Measurements from ENCODE around the gene UBE3B.

The UBE3B gene

DNA sequence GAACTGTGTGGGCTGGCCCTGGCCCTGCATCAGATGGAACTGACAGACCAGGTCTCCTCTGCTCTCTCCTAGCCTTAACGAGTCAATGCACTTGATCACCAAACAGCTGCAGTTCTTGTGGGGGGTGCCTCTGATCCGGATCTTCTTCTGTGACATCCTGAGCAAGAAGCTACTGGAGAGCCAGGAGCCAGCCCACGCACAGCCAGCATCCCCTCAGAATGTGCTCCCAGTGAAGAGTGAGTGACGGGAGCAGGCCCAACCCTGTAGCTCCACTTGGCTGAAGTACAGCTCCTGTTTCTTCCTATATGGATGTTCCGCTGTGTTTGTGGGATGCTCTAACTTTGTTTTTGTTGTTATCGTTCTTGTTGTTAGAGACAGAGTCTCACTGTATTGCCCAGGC, 23.9 kb downstream of the UBE3B start:
- Histone ChIP-seq H3K9me3 (no peaks in the 10 kb centered on the region), H3K27me3 (no peaks in the 10 kb centered on the region), H3K4me1 (ENCODE audit: control insufficient read depth in 1 of 2, insufficient read depth in 1 of 2, low read depth in 1 of 2, low read length in 1 of 2) (no peaks in the 10 kb centered on the region), H3K4me3 (ENCODE audit: low read depth in 1 of 2, low read length in 1 of 2) (no peak overlapping the region), H3K27ac (no peak overlapping the region), H3K36me3 (peaks cover 92% of the 10 kb centered on the region)
- TF ChIP-seq, protein P1, sequence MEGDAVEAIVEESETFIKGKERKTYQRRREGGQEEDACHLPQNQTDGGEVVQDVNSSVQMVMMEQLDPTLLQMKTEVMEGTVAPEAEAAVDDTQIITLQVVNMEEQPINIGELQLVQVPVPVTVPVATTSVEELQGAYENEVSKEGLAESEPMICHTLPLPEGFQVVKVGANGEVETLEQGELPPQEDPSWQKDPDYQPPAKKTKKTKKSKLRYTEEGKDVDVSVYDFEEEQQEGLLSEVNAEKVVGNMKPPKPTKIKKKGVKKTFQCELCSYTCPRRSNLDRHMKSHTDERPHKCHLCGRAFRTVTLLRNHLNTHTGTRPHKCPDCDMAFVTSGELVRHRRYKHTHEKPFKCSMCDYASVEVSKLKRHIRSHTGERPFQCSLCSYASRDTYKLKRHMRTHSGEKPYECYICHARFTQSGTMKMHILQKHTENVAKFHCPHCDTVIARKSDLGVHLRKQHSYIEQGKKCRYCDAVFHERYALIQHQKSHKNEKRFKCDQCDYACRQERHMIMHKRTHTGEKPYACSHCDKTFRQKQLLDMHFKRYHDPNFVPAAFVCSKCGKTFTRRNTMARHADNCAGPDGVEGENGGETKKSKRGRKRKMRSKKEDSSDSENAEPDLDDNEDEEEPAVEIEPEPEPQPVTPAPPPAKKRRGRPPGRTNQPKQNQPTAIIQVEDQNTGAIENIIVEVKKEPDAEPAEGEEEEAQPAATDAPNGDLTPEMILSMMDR (IDR thresholded peaks at IDR 0.05): no peak

DNA sequence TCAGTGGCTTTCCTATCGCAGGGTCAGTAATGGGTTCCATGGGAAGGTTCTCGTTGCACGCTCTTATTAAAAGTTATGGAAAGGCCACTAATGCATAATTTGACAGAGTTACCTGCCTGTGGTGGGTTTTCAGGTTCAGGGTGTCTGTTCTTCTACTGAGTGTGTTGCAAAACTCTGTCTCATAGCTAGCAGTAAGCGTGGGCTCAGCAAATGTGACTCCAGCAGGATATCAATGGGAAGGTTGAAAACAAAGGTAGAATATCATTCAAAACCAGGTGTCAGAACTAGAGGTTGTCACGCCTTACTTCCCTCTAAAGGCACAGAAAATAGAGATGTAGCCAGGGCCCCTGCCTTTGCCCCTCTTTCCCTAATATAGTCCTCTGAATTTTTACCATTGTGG, 24.9 kb downstream of the UBE3B start:
- no peak overlapping the region for H3K27ac ChIP-seq
- H3K4me1 ChIP-seq (ENCODE audit: control insufficient read depth in 1 of 2, insufficient read depth in 1 of 2, low read depth in 1 of 2, low read length in 1 of 2): no peaks in the 10 kb centered on the region
- no peaks in the 10 kb centered on the region for H3K27me3 ChIP-seq
- H3K36me3 ChIP-seq: peaks cover 100% of the 10 kb centered on the region
- TF ChIP-seq, protein P1 (IDR thresholded peaks at IDR 0.05): no peak
- no peaks in the 10 kb centered on the region for H3K9me3 ChIP-seq
- no peak overlapping the region for H3K4me3 ChIP-seq (ENCODE audit: low read depth in 1 of 2, low read length in 1 of 2)

- Histone ChIP-seq H3K36me3 (peaks cover 100% of the 10 kb centered on the region), H3K4me1 (ENCODE audit: control insufficient read depth in 1 of 2, insufficient read depth in 1 of 2, low read depth in 1 of 2, low read length in 1 of 2) (no peaks in the 10 kb centered on the region), H3K27me3 (no peaks in the 10 kb centered on the region), H3K9me3 (no peaks in the 10 kb centered on the region), H3K4me3 (ENCODE audit: low read depth in 1 of 2, low read length in 1 of 2) (no peak overlapping the region), H3K27ac (no peak overlapping the region)
- TF ChIP-seq, protein P1 (IDR thresholded peaks at IDR 0.05): no peak
These were observed 26.2 kb downstream of the UBE3B start for GRCh38 chr12:109503611-109504010.

DNA sequence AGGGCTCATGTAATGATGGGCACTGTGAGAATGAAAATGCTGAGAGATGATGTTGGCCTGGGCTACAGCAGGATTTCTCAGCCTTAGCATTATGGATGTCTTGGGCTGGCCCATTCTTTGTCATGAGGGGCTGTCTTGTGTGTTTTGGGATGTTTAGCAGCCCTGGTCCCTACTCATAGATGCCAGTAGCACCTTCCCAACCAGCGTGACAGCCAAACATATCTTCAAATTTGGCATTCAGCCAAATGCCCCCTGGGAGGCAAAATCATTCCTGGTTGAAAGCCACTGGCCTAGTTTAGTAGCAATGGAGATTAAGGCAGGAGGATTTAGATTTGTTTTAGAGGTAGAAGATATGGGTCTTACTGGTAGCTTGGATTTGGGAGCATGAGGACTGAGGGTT, 26.6 kb downstream of the UBE3B start:
- Histone ChIP-seq H3K4me1 (ENCODE audit: control insufficient read depth in 1 of 2, insufficient read depth in 1 of 2, low read depth in 1 of 2, low read length in 1 of 2) (no peaks in the 10 kb centered on the region), H3K27me3 (no peaks in the 10 kb centered on the region), H3K36me3 (peaks cover 100% of the 10 kb centered on the region), H3K27ac (no peak overlapping the region), H3K9me3 (no peaks in the 10 kb centered on the region), H3K4me3 (ENCODE audit: low read depth in 1 of 2, low read length in 1 of 2) (no peak overlapping the region)
- TF ChIP-seq, protein P1 (IDR thresholded peaks at IDR 0.05): no peak

- TF ChIP-seq, protein P1 (IDR thresholded peaks at IDR 0.05): no peak
- H3K4me1 ChIP-seq (ENCODE audit: control insufficient read depth in 1 of 2, insufficient read depth in 1 of 2, low read depth in 1 of 2, low read length in 1 of 2): no peaks in the 10 kb centered on the region
- H3K27me3 ChIP-seq: no peaks in the 10 kb centered on the region
- peaks cover 98% of the 10 kb centered on the region for H3K36me3 ChIP-seq
- no peak overlapping the region for H3K4me3 ChIP-seq (ENCODE audit: low read depth in 1 of 2, low read length in 1 of 2)
- H3K27ac ChIP-seq: no peak overlapping the region
- H3K9me3 ChIP-seq: no peaks in the 10 kb centered on the region
These were observed 32.8 kb downstream of the UBE3B start for GRCh38 chr12:109510196-109510595.

DNA sequence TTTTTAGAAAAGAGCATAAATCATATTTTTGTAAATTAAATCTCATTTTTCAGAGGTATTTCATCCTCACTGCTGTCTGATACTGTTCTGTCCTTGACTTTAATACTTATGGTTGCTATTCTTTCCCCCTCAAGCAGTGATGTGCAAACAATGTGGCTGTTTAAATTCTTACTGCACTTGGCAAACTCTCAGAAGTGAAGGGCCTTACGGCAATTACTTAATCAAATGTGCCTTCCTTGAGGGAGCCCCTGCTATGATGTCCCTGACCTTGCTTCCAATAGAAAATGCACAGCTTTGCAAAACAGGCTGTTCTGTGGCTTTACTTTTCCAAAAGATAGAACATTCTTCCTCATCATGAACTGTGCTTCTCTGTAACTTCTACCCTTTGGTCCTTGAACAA, 35.2 kb downstream of the UBE3B start:
- Histone ChIP-seq H3K36me3 (peaks cover 95% of the 10 kb centered on the region), H3K4me1 (ENCODE audit: control insufficient read depth in 1 of 2, insufficient read depth in 1 of 2, low read depth in 1 of 2, low read length in 1 of 2) (no peaks in the 10 kb centered on the region)

More for the DNA sequence above, 35.2 kb downstream of the UBE3B start:
- Histone ChIP-seq H3K4me3 (ENCODE audit: low read depth in 1 of 2, low read length in 1 of 2) (no peak overlapping the region), H3K27me3 (no peaks in the 10 kb centered on the region), H3K27ac (no peak overlapping the region), H3K9me3 (no peaks in the 10 kb centered on the region)
- TF ChIP-seq, protein P1 (IDR thresholded peaks at IDR 0.05): no peak

All from neutrophil (primary cell).